Measurements from ENCODE around the gene AMH. TPM values are rescaled to one million over a fixed set of nuclear protein-coding genes. Genes with fewer than 3 reads are reported as not detected.

Gene AMH
- total RNA-seq, 4 donors from 2014 or later, result 1.1 to 3.5 TPM; not detected in 2

- WGBS, 2 donors (ENCODE audit: low coverage in 1 of 2), result 60% methylated on average over 44 of the region's 74 CpGs; no CpG with 5 or more reads in 1 of the 2 donors
- H3K4me3 ChIP-seq, result peak overlapping the region in 1 of 4 donors; percentile 25
- peaks cover 0 to 12% (median 5%) of the 10 kb centered on the region in 4 donors for H3K36me3 ChIP-seq
- H3K4me1 ChIP-seq, result peaks cover 38 to 69% (median 54%) of the 10 kb centered on the region in 4 donors
- no peaks in the 10 kb centered on the region for H3K9me3 ChIP-seq
- DNase-seq, result peak; percentile 59
- in situ Hi-C loops (cut with MboI; ENCODE audit: low pct_ligation_motif_present in 1 of 4, low pct_unique_long_range_greater_than_20kb in 1 of 4, low sequenced_read_pairs in 3 of 4), result loop anchor here in 2 of 4 donors (25.0 kb wide), 1 partner anchor 111 kb away; no protein-coding TSS in a partner anchor
- peaks cover 3% of the 10 kb centered on the region for H3K27me3 ChIP-seq
- intact Hi-C loops (cut with DNase I; ENCODE audit: low total_unique reads), result no loop called here
- peak in 1 of 3 donors; percentile 34 for TF ChIP-seq POLR2AphosphoS5 (IDR thresholded peaks at IDR 0.05)
- TF ChIP-seq POLR2A (IDR thresholded peaks at IDR 0.05), result no peak
- TF ChIP-seq, protein P1, sequence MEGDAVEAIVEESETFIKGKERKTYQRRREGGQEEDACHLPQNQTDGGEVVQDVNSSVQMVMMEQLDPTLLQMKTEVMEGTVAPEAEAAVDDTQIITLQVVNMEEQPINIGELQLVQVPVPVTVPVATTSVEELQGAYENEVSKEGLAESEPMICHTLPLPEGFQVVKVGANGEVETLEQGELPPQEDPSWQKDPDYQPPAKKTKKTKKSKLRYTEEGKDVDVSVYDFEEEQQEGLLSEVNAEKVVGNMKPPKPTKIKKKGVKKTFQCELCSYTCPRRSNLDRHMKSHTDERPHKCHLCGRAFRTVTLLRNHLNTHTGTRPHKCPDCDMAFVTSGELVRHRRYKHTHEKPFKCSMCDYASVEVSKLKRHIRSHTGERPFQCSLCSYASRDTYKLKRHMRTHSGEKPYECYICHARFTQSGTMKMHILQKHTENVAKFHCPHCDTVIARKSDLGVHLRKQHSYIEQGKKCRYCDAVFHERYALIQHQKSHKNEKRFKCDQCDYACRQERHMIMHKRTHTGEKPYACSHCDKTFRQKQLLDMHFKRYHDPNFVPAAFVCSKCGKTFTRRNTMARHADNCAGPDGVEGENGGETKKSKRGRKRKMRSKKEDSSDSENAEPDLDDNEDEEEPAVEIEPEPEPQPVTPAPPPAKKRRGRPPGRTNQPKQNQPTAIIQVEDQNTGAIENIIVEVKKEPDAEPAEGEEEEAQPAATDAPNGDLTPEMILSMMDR (IDR thresholded peaks at IDR 0.05), result peak in 1 of 5 experiments; percentile 44
- peak overlapping the region; percentile 53 to 69 (median 62) for H3K27ac ChIP-seq
These were observed 26.7 kb downstream of the AMH start for GRCh38 chr19:2275588-2276428.

GRCh38 chr19:2276429-2276986 is 27.4 kb downstream of the AMH start:
- TF ChIP-seq, protein P1 (IDR thresholded peaks at IDR 0.05), result peak in 1 of 5 experiments; percentile 1
- no peak for TF ChIP-seq EP300 (IDR thresholded peaks at IDR 0.05; ENCODE audit: low read depth)
- H3K36me3 ChIP-seq, result peaks cover 0 to 12% (median 5%) of the 10 kb centered on the region in 4 donors
- peak overlapping the region; percentile 53 to 69 (median 62) for H3K27ac ChIP-seq
- no peak overlapping the region for H3K4me3 ChIP-seq
- peaks cover 5% of the 10 kb centered on the region for H3K27me3 ChIP-seq
- intact Hi-C loops (cut with DNase I; ENCODE audit: low total_unique reads) (no loop called here), in situ Hi-C loops (cut with MboI; ENCODE audit: low pct_ligation_motif_present in 1 of 4, low pct_unique_long_range_greater_than_20kb in 1 of 4, low sequenced_read_pairs in 3 of 4) (loop anchor here in 2 of 4 donors (25.0 kb wide), 1 partner anchor 111 kb away; no protein-coding TSS in a partner anchor)
- no peak for DNase-seq
- peaks cover 36 to 63% (median 48%) of the 10 kb centered on the region in 4 donors for H3K4me1 ChIP-seq
- H3K9me3 ChIP-seq, result no peaks in the 10 kb centered on the region
- 83% methylated on average over 28 of the region's 28 CpGs; no CpG with 5 or more reads in 1 of the 2 donors for WGBS, 2 donors (ENCODE audit: low coverage in 1 of 2)

GRCh38 chr19:2277138-2277537 is 28.0 kb downstream of the AMH start:
- Histone ChIP-seq H3K27me3 (peaks cover 11% of the 10 kb centered on the region), H3K36me3 (peaks cover 0 to 11% (median 5%) of the 10 kb centered on the region in 4 donors), H3K4me1 (peaks cover 29 to 63% (median 47%) of the 10 kb centered on the region in 4 donors), H3K27ac (no peak overlapping the region), H3K4me3 (no peak overlapping the region), H3K9me3 (no peaks in the 10 kb centered on the region)
- DNase-seq, result no peak
- no peak for TF ChIP-seq POLR2A (IDR thresholded peaks at IDR 0.05)
- 71 to 87% methylated on average over 6 to 9 of the region's 9 CpGs for WGBS, 2 donors (ENCODE audit: low coverage in 1 of 2)
- in situ Hi-C loops (cut with MboI; ENCODE audit: low pct_ligation_motif_present in 1 of 4, low pct_unique_long_range_greater_than_20kb in 1 of 4, low sequenced_read_pairs in 3 of 4) (loop anchor here in 2 of 4 donors (25.0 kb wide), 1 partner anchor 110 kb away; no protein-coding TSS in a partner anchor), intact Hi-C loops (cut with DNase I; ENCODE audit: low total_unique reads) (no loop called here)

DNA sequence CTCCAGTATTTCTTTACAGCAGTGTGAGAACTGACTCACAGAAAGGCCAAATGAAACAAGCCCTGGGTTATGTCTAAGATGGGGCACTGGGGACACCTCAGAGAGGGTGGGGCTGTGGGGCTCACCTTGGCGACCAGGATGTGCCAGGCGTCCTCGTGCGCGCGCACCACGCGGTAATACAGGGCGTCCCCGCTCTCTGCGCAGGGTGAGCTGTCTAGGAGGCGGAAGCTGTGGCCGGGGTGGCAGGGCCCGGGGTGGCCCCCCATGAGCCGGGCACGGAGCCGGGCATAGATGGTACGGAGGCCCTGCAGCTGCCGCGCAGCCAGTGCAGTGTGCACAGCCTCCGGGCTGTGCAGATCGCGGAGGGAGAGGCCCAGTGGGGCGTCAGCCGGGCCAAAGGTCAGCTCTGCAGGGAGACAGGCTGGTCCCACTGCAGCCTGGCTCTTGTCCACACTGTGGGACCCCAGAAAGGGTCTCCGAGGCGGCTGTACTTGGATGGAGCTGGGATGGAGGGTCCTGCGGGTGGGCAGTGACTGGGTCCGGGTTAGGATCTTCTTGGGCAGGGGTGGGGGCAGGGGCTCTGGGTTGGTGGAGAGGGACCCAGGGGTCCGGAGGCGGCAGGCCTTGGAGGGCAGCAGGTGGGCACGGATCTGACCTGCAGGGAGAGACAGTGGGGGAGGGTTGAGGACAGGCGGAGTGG is 29.5 kb downstream of the AMH start:
- intact Hi-C loops (cut with DNase I; ENCODE audit: low total_unique reads) (no loop called here), in situ Hi-C loops (cut with MboI; ENCODE audit: low pct_ligation_motif_present in 1 of 4, low pct_unique_long_range_greater_than_20kb in 1 of 4, low sequenced_read_pairs in 3 of 4) (loop anchor here in 2 of 4 donors (25.0 kb wide), 1 partner anchor 109 kb away; no protein-coding TSS in a partner anchor)
- H3K9me3 ChIP-seq, result no peaks in the 10 kb centered on the region
- DNase-seq, result peak; percentile 66
- no peaks in the 10 kb centered on the region for H3K36me3 ChIP-seq
- WGBS, 2 donors (ENCODE audit: low coverage in 1 of 2), result 61% methylated on average over 32 of the region's 33 CpGs; no CpG with 5 or more reads in 1 of the 2 donors
- TF ChIP-seq, protein P1 (IDR thresholded peaks at IDR 0.05), result no peak
- TF ChIP-seq EP300 (IDR thresholded peaks at IDR 0.05; ENCODE audit: low read depth) (no peak), POLR2A (IDR thresholded peaks at IDR 0.05) (no peak), POLR2AphosphoS5 (IDR thresholded peaks at IDR 0.05) (no peak)
- H3K27ac ChIP-seq, result no peak overlapping the region
- no peak overlapping the region for H3K4me3 ChIP-seq
- peaks cover 15 to 56% (median 35%) of the 10 kb centered on the region in 4 donors for H3K4me1 ChIP-seq
- H3K27me3 ChIP-seq, result peaks cover 26% of the 10 kb centered on the region
